Activated CD4-positive, CD25-positive, alpha-beta regulatory T cell treated with anti-CD3 and anti-CD28 coated beads, Interleukin-2, amount 50 U/mL, for 16 hours (primary cell): ENCODE data around the gene RRP9.
"Not testable (repeated sequence)": the region's sequence is repeated elsewhere in the genome, so short reads cannot be mapped to it uniquely, and the experiment has no call there.

ENCODE experiments used
- DNase-seq: peaks from one replicate; pipeline ENCODE4 v3.0.0-alpha.2; 2020; ENCODE audit warnings: low read depth, low spot score

Gene RRP9, protein sequence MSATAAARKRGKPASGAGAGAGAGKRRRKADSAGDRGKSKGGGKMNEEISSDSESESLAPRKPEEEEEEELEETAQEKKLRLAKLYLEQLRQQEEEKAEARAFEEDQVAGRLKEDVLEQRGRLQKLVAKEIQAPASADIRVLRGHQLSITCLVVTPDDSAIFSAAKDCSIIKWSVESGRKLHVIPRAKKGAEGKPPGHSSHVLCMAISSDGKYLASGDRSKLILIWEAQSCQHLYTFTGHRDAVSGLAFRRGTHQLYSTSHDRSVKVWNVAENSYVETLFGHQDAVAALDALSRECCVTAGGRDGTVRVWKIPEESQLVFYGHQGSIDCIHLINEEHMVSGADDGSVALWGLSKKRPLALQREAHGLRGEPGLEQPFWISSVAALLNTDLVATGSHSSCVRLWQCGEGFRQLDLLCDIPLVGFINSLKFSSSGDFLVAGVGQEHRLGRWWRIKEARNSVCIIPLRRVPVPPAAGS

DNA sequence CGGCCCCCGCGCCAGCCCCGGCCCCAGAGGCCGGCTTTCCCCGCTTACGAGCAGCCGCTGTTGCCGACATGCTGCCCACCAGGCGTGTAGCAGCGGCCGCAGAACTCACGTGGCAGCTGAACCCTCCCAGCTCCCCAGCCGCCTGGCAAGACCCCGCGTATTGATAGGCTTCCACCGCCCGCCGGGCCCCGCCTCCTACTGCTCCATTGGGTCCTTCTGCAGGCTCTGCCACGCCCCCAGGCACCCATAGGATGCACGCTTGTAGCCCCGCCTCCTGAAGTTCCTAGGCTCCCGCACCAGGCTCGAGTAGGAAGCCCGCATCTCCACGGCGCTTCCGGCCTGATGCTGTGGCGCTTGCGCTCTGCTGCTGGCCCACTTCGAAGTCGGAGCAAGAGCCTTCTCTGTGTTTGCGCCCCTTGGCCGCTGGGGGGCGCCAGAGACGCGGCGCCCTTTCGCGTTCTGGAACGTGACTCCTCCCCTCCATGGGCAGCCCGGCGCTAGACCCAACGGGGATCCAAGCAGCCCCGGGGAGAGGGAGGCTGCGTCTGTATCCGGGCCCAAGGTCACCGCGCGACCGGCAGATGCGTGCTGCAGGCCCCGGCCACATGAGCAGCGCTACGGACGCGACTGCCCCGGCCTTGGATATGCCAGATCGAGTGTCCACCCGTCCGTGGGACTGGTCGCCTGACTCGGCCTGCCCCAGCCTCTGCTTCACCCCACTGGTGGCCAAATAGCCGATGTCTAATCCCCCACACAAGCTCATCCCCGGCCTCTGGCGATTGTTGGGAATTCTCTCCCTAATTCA, at the start of gene RRP9, which contains the start of gene PARP3:
Gene RRP9, minus strand, starts transcription at position 107 of the 805 bp plus-strand sequence. Its CDS starts 37 bp downstream, at position 70.
Gene PARP3, plus strand, starts transcription at position 566 of the 805 bp plus-strand sequence. CDS start 993 bp downstream, outside the sequence.
- DNase-seq = peak; percentile 96

- DNase-seq = not testable (repeated sequence)
Measured at GRCh38 chr3:51990501-51990971, 48.8 kb upstream of the RRP9 start.

DNA sequence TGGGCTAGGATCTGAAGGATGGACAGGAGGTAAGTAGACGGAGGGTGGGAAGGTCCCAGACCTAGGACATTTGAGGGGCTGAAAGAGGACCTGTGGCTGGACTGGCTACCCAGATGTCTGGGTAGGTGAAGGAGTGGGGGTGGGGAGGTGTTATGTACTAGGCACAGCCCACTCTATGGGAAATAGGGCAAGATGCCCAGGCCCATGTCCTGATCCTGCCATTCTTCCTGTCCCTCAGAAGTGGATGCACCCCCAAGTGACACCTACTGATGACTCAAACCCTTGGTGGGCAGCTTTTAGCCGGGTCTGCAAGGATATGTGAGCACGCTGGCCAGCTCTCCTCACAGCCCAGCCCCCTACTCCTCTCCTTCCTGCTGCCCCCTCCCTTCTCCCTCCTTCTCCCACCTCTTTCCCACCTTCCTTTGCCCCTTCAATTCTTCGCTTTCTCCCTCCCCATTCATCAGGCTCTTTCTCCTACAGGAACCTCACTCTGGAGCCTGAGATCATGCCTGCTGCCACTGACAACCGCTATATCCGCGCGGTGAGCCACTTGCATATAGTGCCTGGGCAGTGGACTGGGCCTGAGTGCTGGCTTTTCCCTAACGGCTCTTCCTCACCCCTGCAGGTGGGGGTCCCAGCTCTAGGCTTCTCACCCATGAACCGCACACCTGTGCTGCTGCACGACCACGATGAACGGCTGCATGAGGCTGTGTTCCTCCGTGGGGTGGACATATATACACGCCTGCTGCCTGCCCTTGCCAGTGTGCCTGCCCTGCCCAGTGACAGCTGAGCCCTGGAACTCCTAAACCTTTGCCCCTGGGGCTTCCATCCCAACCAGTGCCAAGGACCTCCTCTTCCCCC, 46.8 kb upstream of the RRP9 start:
- DNase-seq = no peak

DNA sequence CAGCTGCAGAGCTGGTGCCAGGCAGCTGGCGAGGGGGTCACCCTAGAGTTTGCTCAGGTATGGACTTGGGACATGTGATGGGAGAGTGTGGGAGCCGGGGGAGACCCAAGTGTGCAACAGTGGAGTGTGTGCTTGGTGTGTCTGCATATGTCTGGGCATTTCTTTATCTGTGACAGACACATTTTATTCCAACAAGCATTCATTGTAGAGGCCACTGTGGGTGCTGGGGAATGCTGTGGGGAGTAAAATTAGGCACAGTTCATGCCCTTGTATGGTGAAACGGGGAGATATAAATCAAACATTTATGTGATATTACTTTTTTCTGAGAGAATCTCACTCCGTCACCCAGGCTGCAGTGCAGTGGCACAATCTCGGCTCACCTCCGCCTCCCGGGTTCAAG, 45.9 kb upstream of the RRP9 start:
- no peak for DNase-seq

DNA sequence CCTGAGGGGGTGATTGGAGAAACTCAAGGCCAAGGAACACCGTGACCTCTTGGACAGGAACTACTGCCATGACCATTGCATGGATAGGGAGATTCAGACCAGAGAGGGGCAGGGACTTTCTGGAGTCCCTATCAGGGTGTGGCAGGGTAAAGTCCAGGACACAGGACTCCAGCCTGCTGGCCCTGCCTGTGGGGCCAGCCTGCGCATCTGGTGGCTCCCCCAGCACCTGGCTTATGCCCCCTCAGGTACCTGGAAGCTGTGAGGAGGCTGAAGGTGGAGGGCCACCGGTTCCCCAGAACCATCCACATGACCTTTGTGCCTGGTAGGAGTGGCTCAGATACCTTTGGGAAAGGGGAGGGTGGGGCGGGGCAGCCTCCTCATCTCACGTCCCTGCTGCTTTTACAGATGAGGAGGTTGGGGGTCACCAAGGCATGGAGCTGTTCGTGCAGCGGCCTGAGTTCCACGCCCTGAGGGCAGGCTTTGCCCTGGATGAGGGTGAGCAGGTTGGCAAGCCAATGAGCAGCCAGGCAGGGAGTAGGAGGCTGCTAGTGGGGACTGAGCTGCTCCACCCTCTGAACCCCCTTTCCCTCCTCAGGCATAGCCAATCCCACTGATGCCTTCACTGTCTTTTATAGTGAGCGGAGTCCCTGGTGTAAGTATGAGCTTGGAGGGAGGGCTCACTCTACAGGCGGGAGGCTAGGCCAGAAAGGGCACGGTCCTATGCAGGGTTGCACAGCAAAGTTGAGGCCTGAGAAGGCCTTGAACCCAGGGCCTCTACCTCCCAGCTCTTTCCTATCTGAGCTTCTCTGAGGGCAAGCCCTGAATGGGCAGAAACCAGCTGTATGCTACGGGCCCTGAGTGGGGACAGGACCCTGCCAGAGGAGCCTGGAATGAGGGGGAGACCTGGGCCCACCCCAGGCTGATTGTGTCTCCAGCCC, 44.6 kb upstream of the RRP9 start:
- no peak for DNase-seq

DNA sequence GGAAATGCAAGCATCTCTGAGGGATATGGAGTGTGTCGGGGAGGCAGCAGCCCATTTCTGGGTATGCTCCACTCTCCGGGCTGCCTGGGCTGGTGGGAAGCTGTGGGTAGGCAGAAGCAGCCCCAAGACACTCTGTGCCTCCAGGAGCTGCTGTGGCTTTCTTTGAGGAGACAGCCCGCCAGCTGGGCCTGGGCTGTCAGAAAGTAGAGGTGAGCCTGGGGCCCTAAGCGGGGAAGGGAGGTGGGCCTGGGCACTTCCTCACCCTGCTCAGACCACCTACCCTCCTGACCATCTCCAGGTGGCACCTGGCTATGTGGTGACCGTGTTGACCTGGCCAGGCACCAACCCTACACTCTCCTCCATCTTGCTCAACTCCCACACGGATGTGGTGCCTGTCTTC, 43.4 kb upstream of the RRP9 start:
- DNase-seq = no peak

DNA sequence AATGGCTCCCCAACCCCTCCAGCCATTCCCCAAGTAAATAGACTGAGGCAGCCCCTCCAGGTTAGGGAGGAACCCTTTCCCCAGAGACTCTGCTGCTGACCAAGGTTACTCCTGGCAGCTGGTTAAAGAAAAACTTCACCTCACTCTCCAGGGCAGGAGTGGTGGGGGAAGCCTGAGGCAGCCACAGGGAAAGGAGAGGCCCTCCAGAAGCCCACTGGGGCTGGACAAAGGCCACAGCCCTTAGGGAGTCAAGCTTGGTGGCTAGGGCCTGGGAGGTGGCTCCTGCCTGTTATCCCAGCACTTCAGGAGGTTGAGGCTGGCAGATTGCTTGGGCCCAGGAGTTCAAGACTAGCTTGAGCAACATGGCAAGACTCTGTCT, 42.6 kb upstream of the RRP9 start:
- DNase-seq = no peak

- no peak for DNase-seq
Measured at GRCh38 chr3:51983578-51984268, 42.0 kb upstream of the RRP9 start.

- peak; percentile 42 for DNase-seq
Measured at GRCh38 chr3:51982838-51983577, 41.3 kb upstream of the RRP9 start, which contains the start of gene ACY1. Gene ACY1 (plus strand): TSS chr3:51983535. CDS start chr3:51984065, 530 bp downstream.

- no peak for DNase-seq
Measured at GRCh38 chr3:51982352-51982837, 40.7 kb upstream of the RRP9 start.

DNA sequence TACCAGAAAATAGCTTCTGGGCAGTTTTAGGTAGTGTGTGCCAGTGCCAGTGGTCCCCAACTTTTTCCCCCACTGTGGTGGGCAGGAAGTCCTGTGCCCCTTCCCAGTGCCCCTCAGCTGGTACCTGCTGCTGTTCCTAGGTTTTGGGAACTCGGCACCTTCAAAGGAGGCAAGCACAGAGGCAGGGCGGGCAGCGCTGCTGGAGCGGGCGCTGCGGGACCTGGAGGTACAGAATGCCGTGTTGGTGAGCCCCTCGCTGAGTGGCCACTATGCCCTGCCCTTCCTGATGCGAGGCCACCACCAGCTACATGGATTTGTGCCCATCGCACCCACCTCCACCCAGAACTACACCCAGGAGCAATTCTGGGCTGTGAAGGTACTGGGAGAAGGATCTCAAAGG, 38.5 kb upstream of the RRP9 start:
- DNase-seq = no peak

DNA sequence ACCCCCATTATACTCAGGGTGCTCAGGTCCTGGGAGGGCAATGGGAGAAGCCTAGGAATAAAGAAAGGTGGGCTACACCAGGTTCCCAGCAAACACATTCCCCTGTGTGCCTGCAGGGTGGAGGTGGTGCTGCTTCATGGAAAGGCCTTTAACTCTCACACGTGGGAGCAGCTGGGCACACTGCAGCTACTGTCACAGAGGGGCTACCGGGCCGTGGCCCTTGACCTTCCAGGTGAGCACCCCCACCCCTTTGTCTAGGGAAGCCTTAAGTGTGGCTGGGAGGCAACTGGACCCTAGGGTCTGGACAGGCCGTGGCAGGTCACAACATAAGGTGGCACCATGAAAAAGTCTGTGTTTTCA, 36.4 kb upstream of the RRP9 start:
- no peak for DNase-seq

DNA sequence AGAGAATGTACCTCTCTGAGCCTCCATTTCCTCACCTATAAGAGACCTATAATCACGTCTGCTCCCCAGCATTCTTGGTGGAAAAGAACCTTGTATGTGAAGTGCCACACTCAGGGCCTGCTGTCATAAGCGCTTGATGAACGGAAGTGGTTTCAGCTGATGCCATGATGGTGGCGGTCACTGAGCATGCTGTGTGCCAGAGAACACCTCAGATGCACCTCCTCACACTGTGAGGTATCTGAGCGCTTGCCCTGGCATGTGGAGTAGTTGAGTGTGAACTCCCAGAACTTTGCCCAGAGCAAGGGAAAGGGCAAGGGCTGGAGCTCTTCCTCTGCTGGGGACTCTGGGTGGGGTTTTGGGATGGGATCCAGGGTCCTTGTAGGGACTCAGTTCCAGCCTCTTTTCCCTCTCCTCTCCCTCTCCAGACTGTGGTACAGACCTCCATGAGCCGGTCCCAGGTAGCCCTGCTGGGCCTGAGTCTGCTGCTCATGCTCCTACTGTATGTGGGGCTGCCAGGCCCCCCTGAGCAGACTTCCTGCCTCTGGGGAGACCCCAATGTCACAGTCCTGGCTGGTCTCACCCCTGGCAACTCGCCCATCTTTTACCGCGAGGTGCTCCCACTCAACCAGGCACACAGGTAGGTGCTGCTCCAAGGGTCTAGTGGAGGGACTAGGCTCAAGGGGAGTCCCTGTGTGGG, 35.9 kb upstream of the RRP9 start:
- no peak for DNase-seq

GRCh38 chr3:51975852-51976549, 34.3 kb upstream of the RRP9 start:
- DNase-seq = no peak

DNA sequence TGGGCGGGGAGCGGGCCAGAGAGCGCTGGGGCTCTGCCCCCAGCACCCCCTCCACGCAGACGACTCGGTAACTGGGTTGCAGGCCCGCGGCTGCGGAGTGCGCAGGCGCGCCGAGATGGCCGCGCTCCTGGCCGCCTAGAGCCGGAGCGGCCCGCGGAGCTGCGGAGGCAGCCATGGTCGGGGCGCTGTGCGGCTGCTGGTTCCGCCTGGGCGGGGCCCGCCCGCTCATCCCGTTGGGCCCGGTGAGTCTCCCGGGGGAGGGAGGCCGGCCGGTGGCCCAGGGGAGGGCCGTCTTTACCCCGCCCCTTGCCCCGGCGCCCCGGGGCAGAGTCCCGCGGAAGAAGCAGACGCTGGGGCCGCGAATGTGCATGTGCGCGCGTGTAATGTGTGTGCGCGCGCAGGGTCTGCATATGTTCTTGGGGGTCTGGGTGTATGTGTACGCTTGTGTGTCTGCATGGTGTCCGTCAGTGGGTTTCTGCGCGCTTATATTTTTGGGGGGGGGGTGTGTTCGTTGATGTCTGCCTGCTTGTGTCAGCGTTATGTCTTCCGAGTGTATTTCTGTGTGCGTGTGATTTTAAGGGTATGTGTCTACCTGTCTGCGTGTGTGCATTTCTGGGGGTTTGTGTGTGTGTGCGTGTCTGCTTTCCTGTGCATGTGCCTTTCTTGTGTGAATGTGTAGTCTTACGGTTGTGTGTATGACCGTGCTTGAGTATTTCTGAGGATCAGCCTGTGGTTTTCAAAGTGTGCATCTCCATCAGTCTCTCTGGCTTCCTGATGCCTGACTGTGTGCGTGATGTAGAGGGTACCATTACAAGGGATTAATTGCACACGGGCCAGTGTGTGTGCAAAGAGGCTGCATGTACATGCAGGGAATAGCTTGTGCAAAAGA, 33.5 kb upstream of the RRP9 start, which contains the start of gene ABHD14A:
Gene ABHD14A, plus strand, starts transcription at position 102 of the 889 bp plus-strand sequence. Its CDS starts 72 bp downstream, at position 174.
- peak; percentile 38 for DNase-seq

- no peak for DNase-seq
Measured at GRCh38 chr3:51974277-51974962, 32.7 kb upstream of the RRP9 start.
